ACHN (cell line): ENCODE results near the gene TMEM101.
A peak's percentile ranks its signal among the peaks of the same experiment; 100 is the strongest.
"Not testable (repeated sequence)": the region's sequence is repeated elsewhere in the genome, so short reads cannot be mapped to it uniquely, and the experiment has no call there.

Experiments used
- DNase-seq: peaks from one replicate; pipeline ENCODE4 v3.0.0-alpha.2; 2015
- in situ Hi-C: cut with HindIII; loops from 2 replicates; pipeline ENCODE4 v1.10.0; 2017; ENCODE audit warnings: low sequenced_read_pairs, low pct_ligation_motif_present, low pct_unique_long_range_greater_than_20kb

TMEM101 gene

GRCh38 chr17:44004761-44005526 lies 9.8 kb downstream of the TMEM101 start:
- in situ Hi-C loops: no loop called here
- no peak for DNase-seq

DNA sequence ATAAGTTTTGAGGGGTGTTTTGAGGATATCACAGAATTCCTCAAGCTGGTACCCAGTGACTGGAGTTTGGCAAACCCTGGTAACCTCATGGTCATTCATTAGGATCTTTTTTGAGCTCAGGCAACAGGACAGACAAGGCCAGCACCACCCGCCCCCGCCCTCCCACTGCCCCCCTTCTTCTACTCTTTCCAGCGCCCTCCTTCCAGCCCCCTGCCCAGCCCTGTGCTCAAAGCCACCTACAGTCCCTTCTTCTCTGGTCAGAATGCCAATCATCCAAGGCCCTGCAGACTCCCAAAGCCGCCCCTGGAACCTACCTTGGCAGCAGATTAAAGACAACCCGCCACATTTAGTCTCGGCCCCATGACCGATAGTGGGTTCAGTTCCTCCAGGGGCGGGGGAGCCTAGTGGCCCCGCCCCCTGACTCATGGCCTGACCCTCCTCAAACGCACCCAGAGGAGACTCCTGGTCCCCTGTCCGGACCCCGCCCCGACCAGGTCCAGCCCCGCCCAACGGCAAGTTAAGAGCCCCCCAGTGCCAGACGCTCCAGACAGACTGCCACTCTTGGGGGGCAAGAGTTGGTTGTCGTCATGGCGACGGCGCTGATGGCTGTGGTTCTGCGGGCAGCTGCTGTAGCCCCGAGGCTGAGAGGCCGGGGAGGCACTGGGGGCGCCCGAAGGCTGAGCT lies 10.5 kb downstream of the TMEM101 start, which contains the start of gene NAGS:
TSS of gene NAGS (plus strand) at position 546 of the 684 bp plus-strand sequence. CDS start at position 588, 42 bp downstream.
- DNase-seq: no peak
- in situ Hi-C loops: no loop called here

DNA sequence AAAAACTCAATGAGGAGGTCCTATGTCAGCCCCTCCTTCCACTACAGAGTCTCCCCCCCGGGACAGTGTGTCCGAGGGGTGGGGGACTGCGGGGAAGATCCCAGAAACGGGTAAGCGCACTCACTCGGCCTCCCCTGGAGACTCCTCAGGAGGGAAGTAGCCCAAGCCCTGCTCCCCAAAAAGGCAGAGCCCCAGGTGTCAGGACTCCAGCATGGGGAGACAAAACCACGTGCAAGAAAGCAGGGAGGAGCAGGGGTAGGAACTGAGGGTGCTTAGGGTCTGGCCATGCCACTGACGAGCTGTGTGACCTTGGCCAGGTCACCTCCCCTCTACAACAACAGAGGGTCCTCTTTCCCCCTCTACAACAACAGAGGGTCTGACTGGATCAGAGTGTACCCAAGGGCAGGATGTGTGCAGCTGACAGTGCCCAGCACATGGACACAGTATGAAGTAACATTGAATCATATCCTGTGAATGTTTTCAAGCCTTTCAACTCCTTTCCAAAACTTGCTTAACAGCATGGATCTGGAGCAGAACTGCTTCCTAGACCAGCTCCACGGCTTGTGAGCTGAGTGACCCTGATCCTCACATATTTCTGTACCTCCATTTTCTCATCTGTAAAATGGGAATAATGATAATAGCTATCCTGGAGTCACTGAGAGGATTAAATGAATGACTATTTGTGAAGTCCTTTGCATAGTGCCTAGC lies 12.5 kb downstream of the TMEM101 start:
- peak; percentile 28 for DNase-seq

GRCh38 chr17:44001461-44001920 lies 13.3 kb downstream of the TMEM101 start:
- no peak for DNase-seq
- in situ Hi-C loops: no loop called here

More for the DNA sequence above, 12.5 kb downstream of the TMEM101 start:
- in situ Hi-C loops: no loop called here

- in situ Hi-C loops: no loop called here
- DNase-seq: no peak
These were observed 13.8 kb downstream of the TMEM101 start for GRCh38 chr17:44000871-44001460.

GRCh38 chr17:44000141-44000860 lies 14.5 kb downstream of the TMEM101 start:
- no peak for DNase-seq
- in situ Hi-C loops: no loop called here

- in situ Hi-C loops: no loop called here
- DNase-seq: no peak
These were observed 15.7 kb downstream of the TMEM101 start for GRCh38 chr17:43999024-43999423.

DNA sequence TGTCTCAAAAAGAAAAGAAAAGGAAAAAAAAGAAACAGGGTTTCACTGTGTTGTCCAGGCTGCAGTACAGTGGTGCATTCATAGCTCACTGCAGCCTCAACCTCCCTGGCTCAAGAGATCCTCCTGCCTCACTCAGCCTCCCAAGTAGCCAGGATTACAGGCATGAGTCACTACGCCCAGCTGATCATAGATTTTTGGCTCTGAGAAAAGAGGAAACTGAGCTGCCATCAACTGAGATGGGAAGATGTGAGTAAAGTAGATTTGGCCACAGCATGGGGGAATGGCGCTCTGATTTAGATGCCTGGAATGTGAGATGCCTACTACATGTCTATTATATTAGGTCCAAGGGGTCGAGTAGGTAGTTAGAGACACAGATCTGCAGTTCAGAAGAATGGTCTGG lies 16.2 kb downstream of the TMEM101 start:
- DNase-seq: no peak
- in situ Hi-C loops: no loop called here

DNA sequence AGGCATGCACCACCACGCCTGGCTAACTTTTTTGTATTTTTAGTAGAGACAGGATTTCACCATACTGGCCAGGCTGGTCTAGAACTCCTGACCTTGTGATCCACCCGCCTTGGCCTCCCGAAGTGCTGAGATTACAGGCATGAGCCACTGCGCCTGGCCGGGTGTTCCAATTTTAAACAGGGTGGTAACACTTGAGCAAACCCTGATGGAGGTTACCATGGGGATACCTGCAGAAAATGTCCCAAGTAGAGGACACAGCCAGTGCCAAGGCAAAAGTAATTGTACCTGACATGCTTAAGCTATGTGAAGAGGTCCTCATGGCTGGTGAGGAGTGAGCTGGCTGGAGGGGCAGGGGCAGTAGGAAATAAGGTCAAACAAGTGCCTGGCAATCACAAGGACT lies 17.6 kb downstream of the TMEM101 start:
- in situ Hi-C loops, DNase-seq: not testable (repeated sequence)

DNA sequence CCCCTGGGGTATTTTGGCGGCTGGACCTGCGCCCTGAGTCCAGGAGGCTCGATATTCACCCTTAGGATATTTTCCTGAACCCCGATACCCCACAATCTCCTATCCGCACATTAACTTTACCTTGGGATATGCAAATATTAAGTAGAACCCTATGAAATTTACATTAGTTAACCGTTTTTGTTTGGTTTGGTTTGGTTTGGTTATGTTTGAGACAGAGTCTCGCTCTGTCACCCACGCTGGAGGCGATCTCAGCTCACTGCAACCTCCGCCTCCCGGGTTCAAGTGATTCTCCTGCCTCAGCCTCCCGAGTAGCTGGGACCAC lies 19.7 kb downstream of the TMEM101 start:
- in situ Hi-C loops: no loop called here
- no peak for DNase-seq

GRCh38 chr17:43994272-43995149 lies 20.3 kb downstream of the TMEM101 start:
- peak; percentile 64 for DNase-seq

DNA sequence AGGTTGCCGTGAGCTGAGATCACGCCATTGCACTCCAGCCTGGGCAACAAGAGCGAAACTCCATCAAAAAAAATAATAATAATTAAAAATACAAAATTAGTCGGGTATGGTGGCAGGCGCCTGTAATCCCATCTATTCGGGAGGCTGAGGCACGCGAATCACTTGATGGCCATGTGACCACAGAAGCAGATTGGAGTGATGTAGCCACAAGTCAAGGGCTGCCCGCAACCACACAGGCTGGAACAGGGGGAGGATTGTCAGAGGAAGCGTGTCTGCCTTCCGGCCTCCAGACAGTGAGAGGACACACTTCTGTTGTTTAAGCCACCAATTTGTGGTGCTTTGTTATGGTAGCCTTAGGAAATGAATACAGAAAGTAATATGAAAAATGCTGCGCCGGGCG lies 22.1 kb downstream of the TMEM101 start:
- in situ Hi-C loops: no loop called here
- DNase-seq: no peak

More at GRCh38 chr17:43994272-43995149, 20.3 kb downstream of the TMEM101 start:
- in situ Hi-C loops: no loop called here

DNA sequence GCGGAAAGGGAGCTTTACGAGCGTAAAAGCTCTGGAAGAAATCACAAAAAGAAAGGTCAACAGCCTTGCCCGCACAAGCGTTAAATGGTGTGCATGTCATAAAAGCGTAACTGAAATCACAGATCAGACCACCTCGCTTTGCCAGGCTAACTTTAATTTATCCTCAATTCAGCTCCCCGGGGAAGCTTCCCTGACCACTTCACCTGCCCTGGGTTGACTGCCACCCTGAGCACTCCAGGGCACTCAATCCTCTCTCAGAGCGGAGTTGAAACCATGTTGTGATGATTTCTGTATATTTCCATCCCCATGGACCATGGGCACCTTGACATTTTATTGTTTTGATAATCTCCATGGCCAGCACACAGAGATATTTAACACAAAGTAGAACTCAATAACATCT lies 26.5 kb downstream of the TMEM101 start:
- DNase-seq: no peak
- in situ Hi-C loops: no loop called here

DNA sequence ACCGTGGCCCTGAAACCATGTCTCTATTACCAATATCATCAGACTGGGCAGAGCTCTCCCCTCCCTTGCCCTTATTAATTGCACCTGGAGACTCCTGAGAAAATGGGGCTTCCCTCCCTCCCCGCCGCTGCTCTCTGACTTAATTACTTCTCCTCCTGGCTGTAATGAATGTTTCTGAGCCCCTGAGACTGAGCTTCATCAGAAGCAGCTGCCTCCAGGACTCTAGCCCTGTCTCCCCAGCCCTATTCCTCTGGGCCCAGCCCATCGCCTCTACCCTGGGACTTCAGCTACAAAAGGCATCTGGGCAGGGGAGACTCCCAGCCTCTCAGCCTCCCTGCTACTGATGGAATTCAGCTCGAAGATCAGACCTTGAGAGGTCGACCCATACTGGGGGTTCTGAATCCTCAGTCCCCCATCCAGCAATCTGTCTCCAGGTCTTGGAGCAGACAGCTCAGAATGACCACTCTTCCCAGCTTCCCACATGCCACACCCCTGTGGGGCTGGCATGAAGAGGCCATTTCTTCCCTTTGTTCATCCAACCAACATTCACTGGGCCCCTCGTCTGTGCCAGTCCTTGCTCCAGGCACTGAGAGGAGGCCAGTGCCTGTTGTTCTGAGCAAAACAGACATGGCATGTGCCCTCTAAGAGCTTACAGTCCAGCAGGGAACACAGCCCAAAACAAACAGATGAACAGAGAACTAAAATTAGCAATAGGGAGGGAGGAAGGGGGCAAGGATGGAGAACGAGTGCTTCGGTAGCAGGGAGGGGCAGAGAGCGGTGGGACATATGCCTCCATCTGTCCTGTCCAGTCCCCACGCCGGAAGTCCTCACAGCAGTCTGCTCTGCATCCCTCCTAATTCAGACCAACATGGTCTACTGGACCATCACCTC lies 27.4 kb downstream of the TMEM101 start:
- DNase-seq: no peak
- in situ Hi-C loops: no loop called here

GRCh38 chr17:43986225-43986981 lies 28.4 kb downstream of the TMEM101 start:
- no peak for DNase-seq
- in situ Hi-C loops: no loop called here

- no peak for DNase-seq
- in situ Hi-C loops: no loop called here
These were observed 30.2 kb downstream of the TMEM101 start for GRCh38 chr17:43984521-43984920.
